ENCODE data around the gene CORO6.

DNA sequence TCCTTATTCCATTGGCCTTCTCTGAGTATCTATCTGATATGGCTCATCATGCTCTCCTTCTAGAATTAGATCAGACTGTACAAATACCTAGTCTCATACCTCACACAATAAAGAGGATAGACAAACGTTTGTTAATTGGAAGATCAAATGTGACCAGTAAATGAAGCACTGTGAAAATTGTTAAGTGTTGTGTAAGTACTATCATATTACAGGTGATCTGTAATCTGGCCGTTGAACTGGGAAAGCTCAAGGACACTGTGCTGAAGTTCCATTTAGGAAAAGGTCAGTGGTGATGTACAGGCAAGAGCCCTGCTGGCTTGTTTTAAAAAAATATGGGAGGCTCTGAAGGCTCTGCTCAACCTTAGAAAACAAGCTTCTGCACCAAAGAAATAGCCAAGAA is 38.5 kb upstream of the CORO6 start:
- no peak for TF ChIP-seq EZH2 (IDR thresholded peaks at IDR 0.05; ENCODE audit: borderline replicate concordance, low read length)
- TF ChIP-seq, protein P1, sequence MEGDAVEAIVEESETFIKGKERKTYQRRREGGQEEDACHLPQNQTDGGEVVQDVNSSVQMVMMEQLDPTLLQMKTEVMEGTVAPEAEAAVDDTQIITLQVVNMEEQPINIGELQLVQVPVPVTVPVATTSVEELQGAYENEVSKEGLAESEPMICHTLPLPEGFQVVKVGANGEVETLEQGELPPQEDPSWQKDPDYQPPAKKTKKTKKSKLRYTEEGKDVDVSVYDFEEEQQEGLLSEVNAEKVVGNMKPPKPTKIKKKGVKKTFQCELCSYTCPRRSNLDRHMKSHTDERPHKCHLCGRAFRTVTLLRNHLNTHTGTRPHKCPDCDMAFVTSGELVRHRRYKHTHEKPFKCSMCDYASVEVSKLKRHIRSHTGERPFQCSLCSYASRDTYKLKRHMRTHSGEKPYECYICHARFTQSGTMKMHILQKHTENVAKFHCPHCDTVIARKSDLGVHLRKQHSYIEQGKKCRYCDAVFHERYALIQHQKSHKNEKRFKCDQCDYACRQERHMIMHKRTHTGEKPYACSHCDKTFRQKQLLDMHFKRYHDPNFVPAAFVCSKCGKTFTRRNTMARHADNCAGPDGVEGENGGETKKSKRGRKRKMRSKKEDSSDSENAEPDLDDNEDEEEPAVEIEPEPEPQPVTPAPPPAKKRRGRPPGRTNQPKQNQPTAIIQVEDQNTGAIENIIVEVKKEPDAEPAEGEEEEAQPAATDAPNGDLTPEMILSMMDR (IDR thresholded peaks at IDR 0.05; ENCODE audit: low read length), result no peak

Data from OCI-LY1 (cell line).